ENCODE data around the gene TCEA3.
A peak's percentile ranks its signal among the peaks of the same experiment; 100 is the strongest.
"Not testable (repeated sequence)": the region's sequence is repeated elsewhere in the genome, so short reads cannot be mapped to it uniquely, and the experiment has no call there.

The TCEA3 gene

DNA sequence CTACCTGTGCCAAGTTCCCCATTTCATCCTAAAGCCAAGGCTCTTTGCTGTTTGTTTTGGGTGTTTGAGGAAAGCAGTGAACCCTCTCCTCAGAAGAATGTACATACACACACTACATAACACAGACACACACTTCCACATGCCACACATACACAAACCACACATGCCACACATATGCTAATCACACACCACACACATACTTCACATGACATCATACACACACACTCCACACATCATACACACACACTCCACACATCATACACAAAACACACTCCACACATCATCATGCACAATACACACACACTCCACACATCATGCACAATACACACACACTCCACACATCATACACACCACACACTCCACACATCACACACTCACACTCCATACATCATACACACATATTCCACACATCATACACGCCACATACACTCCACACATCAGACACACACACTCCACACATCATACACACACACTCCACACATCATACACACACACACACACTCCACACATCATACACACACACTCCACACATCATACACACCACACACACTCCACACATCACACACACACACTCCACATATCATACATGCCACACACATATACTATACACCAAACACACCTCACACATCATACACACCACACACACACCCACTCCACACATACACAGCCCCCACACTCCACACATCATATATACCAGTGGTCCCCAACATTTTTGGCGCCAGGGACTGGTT, 32.3 kb downstream of the TCEA3 start:
- DNase-seq (ENCODE audit: low spot score), result no peak

DNA sequence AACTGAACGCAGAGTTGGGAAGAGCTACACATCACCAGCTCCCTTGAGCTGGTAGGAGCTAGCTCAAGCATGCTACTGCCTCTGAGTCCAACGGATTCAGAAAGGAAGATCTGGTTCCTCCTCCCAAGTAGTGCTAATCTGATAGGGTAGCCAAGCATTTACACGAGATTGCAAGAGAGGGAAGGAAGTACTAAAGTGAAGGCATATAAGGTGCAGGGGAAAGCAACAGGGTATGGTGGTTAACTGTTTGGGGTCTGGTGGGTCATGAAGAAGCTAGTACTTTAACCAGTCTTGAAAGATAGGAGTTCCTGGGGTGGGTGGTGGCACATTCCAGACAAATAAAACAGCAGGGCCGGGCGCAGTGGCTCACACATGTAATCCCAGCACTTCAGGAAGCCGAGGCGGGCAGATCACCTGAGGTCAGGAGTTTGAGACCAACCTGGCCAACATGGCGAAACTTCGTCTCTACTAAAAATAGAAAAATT, 34.7 kb downstream of the TCEA3 start:
- DNase-seq (ENCODE audit: low spot score), result no peak

DNA sequence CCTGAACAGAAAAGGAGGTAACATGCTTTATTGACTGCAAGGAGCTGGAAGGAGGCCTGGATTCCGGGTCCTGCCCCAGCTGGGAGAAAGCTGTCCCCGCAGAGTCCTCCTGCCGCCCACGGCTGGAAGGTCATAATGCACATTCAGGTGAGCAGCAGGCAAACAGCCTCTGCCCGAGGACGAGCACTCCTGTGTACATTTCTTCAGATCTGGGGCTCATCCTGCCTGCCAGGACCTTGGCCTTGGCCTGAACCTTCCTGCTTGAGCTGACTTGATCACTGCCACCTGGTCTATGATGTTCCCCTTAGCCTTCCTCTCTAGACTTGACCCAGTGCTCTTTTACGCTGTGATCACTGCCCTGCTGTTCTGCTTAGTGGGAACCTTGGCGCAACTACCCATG, 37.1 kb downstream of the TCEA3 start:
- no peak for DNase-seq (ENCODE audit: low spot score)

DNA sequence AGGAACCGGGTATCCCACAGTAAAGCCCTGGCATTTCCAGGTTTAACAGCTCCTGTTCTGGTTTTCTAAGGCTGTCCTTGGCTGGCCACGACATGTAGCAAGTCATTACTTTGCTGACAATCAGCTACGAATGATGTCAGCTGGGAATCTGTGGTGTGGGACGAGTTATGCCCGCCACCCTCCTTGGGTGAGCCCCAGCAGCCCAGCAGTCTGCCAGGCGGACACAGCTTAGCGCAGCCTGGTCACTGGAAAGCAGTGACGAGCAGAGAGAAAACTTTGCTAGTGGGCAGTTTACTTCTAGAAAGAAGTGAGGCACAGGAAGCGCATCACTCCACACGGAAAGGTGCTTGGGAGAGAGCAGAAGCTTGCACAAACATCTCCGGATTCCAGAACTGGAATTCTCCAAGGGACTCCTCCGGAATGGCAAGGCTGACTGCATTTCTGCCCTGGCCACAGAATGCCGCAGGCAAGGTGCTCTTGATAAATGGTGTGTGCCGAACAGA, 39.4 kb downstream of the TCEA3 start:
- no peak for DNase-seq (ENCODE audit: low spot score)

DNA sequence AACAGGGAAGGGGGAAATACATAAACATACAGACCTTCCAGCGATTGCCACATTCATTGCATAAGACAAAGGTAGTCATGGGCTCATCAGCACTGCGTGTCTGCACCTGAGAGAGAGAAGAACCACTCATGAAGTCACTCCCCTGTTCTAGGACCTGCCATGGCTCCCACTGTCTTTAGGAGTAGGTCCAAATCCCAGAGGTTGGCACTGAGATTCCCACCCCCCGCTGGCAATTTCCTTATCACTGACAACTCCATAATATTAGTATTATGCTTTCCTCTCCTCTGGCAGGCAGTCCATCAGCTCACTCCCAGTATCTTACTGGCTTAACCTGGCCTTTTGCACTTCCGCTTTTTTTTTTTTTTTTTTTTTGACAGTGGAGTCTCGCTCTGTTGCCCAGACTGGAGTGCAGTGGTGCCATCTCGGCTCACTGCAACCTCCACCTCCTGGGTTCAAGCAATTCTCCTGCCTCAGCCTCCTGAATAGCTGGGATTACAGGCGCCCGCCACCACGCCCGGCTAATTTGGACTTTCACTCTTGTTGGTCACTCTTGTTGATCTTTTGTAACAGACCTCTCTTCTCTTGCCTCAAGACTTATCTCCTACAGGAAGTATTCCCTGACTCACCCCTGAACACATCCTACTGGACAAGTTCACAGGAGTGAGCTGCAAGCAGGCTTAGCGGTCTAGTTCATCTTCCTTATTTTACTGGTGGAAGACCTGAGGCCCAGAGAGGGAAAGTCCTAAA, 40.1 kb downstream of the TCEA3 start:
- peak; percentile 68 for DNase-seq (ENCODE audit: low spot score)

DNA sequence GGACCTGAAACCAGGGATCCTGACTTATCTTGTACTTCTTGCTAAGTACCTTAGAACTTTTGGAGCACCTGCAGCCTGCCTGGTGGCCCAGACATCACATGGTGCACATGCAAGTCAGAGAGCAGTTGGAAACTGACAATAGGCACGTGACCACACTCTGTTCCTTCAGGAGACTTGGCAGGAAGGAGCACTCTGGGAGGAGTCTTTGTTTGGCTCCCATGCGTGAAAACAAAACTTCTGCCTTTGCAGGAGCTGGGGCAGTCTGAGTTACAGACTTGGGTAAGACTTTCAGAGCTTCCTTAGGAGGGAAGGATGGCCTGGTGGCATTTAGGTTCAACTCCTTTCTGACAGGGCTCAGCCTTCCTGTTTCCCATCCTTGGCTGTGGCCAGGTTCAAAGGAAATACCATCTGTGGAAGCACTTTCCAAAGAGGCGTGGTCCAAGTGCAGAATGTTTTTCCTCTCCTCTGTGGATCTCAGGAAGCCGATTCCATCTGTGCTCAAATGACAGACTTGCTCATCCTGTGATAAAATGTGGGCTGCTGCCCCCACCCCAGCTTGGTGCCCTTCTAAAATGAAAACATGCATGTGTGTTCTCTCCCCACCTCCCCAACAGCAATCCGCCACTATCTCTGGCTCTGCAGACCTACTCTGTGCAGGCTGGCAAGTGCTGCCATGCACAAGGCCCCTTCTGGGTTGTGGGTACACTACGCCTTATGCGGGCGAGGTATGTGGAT, 40.8 kb downstream of the TCEA3 start:
- DNase-seq (ENCODE audit: low spot score), result no peak

DNA sequence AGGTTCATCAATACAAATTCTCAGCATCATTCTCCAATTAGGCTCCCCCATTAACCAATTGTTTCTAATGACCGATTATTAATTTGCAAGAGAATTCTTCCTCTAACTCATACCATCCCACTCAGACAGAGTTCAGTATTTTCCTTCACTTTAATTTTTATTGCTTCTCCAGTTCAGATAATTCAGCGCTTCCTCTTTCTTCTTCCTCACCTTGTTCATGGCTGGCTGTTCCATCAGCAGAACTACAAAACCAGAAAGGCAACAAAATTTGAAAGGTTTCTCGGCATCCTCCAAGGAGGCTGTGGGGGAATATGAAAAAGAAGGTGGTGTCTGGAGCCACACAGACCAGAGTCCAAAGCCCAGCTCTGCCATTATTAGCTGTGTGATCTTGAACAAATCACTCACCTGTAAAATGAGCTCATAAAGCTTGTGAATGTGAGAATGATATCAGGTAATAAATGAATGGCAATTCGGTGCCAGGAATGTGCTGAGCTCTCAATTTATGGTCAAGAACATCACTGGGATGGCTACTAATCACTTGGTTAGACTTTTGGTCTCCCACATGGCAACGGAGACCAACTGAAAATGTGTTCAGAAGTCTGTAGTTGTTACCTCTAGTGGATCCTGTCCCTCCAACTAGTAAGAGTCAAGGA, 43.2 kb downstream of the TCEA3 start:
- no peak for DNase-seq (ENCODE audit: low spot score)

DNA sequence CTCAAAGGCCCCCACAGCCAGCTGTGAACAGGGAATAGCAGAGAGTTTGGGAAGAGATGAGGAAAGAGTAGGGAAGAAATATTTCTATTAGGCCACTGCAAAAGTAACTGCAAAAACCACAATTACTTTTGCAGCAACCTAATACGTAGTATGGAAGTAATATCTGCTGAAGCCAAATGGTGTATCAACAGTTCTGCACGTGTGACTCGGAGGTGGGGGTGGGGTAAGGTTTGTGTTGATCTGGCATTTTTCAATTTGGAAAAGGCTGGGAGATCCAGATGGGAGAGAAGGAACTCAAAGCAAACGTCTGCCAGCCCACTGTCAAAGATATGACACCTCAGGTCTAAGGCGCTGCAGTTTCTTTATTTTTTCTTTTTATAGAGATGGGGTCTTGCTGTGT, 43.8 kb downstream of the TCEA3 start:
- no peak for DNase-seq (ENCODE audit: low spot score)

DNA sequence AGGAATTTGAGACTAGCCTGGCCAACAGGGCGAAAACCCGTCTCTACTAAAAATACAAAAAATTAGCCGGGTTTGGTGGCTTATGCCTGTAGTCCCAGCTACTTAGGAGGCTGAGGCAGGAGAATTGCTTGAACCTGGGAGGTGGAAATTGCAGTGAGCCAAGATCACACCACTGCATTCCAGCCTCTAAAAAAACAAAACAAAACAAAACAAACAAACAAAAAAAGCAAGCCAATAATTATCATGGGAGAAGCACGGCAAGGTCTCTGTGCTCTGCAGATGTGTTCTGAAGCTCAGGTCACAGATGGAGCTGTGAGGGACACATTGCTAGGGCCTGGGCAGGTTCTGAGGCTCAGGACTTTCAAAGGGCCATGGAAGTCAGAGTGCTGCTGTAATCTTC, 44.3 kb downstream of the TCEA3 start:
- not testable (repeated sequence) for DNase-seq (ENCODE audit: low spot score)

DNA sequence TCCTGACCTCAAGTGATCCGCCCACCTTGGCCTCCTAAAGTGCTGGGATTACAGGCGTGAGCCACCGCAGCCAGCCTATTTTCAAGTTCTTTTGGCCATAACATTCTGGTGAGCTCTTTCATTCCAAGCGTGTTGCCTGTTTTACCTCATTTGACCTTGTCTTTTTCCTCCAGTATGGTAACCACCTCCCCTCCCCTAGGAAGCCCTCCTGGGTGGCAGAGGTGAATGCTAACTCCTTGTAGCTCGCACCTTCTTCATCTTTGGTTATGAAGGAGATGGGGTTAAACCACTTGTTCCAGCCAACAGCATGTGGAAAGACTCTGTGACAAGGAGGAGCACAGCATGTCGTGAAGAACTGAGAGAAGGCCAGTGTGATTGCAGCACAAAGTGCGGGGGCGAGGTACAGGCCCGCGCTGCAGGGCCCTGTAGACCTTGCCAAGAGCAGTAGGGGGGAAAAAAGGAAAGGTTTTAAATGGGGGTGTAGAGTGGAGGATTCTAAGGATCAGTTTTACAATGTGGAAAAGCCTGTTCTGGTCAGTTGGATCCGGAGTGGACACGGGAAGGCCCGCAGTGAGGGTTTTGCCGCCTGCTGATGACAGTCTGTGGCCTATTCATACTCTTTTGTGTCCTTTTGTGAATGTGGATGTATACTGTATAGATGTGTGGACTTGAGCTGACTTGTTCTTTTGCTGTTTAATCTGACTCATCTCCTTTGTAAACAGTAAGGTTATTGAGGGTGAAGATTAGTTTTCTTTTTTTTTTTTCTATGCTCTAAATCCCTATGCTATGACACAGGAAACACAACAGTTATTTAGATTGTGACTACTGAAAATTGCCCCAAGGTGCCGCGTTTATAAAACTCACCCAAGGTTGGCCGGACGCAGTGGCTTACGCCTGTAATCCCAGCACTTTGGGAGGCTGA, 47.4 kb downstream of the TCEA3 start:
- DNase-seq (ENCODE audit: low spot score), result peak; percentile 71

DNA sequence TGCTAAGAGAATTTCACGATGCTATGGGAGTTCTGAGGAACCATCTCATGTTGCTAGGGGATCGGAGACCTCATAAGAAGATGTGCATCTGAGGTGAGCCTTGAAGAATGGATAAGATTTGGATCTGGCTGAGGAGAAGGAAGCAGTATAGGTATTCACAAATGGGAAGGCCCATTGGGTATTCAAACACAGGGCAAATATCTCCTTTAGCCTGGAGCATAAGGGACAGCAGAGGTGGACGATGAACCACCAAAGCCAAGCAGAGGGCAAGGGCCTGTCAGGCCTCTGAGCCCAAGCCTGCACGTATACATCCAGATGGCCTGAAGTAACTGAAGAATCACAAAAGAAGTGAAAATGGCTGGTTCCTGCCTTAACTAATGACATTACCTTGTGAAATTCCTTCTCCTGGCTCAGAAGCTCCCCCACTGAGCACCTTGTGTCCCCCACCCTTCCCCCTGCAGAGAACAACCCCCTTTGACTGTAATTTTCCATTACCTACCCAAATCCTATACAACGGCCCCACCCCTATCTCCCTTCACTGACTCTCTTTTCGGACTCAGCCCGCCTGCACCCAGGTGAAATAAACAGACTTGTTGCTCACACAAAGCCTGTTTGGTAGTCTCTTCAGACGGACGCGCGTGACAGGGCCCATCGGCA, 50.3 kb downstream of the TCEA3 start:
- not testable (repeated sequence) for DNase-seq (ENCODE audit: low spot score)

DNA sequence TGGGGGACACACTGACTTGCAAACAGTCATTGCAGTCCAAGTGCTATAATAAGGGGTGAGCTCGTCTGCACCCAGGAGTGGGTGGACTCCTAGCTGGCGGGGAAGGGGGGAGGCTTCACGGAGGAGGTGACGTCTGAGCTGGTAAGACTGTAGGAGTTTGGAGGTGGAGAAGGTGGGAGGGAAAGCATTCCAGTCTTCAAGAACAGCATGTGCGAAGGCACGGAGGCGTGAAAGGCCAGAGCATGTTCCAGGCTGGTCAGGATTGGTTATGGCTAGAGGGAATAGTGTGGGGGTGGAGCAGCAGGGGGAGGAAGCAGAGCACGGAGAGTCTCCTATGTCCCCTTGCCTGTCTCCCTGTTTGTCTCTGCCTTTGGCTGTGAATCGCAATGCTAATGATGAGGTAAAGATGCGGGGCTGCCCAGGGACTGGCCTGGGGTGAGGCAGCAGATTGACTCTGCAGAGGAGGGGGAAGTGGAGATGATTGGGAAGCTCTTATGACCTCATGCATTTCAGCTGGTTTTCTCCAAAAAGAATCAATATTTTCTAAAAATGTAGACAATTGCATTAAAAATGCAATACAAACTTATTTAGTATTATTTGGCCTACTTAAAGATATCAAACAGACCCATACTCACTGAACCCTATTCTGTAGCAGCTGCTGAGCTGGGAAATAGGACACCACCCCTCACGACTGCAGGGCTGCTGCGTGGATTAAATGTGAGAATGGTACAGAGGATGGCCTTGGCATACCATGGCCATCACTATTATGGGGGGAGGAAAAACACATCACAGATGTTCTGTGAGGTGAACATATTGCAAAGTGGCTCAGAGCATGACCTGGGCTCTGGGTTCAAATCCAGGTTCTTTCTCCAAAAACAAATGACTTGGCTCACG, 52.3 kb downstream of the TCEA3 start:
- DNase-seq (ENCODE audit: low spot score), result no peak

DNA sequence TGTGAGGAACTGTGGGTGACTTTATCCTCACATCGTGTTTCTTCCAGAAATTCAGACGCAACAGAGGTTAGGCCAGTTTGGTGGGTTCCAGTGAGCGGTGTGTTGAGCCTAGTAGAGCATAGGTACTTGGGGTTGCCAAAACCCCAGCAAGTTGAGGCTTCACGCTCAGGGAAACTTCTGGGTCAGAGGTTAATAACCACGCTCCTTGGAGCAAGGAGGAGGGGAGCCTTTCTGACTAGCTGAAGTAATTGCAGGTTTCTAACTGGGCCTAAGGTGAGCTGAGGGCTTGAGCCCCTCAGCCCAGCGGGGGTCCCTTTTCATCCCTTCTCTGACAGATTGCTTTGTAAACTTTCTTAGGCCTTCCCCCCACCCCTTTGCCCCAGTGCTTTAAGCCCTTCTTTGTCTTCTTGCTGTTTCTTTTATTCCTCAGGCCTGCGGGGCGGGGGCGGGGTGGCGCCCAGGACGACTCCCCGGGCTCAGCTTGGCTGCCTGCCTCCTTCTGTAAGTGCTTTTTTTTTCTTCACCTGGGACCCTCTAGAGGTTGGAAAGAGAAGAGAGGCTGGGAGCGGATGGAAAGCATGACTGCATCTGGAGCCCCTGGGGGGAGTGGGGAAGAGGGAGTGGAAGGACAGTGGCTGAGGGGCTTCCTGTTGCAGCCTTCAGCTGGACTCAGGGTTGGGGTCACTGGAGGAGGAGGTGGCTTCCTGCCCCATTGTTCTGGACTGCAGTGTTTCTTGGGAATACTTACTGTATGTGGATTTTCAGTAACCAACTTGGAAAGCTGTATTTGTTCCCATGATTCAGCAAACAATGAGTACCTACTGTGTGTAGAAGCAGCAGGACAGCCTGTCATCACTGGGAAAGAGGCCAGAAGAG, 53.6 kb downstream of the TCEA3 start:
- DNase-seq (ENCODE audit: low spot score), result peak; percentile 55

DNA sequence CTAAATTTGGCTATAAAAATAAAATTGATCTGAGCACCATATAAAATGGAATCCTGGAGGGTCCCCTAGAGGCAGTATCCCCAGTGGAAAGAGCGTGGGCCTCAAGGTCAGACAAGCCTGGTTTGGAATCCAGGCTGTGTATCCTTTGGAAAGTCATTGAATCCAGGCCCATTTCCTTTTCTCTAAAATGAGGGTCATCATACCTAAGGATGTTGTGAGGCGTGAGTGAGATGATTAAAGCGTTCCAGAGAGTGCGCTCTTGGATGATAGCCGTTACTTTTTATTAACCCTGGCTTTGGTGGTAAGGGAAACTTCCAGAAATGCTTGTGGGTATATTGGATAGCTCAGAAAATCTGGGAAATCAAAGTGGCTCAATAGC, 54.2 kb downstream of the TCEA3 start:
- no peak for DNase-seq (ENCODE audit: low spot score)

DNA sequence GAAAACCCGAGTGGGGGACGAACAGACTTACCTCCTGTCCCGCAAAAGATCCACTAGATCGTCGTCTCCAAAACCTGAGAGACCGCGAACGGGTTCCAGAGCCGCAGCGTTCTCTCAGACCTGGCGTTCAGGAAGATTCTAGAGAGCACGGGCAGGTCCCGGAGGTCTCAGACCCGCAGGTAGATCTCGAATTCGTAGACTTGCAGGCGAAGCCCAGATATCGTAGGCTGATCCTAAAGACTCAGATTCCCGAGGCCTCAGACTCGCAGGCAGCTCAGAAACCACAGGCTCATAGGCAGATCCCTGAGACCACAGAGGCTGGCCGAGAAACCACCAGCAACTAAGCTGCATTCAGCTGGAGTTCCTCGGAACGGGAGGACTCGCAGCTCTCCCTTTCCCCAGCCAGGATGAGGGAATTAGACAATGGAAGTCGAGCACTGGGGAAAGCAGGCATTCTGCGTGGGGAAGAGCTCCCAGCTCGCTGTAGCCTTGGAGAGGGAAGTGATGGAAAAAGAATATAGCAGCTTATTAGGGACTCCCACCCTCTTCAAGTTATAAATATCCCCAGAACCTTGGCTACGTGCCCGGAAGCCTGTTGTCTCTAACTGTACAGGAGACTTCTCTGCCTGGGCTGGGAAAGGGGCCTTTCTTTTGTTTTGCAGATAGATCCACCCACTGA, 55.1 kb downstream of the TCEA3 start, which contains the start of gene ZNF436:
Gene ZNF436, minus strand, starts transcription at position 502 of the 679 bp plus-strand sequence. CDS start 1,831 bp downstream, outside the sequence.
- peak; percentile 67 for DNase-seq (ENCODE audit: low spot score)

DNA sequence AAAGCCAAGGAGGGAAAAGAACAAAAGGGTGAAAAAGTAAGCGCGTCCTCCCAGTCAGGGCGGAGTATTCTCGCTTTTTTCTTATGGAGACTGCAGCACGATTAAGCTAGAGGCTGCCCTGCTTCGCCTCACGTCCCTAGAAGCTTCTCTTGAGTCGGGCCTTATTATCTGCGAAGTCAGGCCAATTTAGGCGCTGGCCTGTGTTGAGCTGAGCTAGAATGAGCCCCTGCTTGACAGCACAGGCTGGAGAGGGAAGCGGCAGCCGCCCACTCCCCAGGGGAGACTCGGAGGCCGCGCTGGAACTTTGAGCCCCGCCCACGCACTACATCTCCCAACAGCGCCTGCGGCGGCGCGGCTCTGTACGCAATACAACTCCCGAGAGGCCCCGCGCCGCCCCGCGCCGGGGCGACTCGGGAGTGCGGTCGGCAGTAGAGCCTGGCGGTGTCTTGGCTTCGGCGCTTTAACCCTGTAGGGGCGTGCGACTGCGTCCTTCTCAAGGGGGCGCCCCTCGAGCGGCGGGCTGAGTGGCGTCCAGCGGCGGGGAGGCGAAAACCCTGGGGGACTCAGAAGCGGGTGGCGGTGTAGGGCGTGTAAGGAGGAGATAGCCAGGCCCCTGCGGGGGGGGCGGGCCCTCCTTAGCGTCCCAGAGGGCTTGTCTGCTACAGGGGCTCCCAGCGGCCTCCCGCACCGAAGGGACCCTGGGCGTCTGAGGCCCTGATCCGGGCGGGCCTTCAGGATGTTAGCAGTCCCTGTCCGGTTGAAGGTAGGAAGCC, 55.8 kb downstream of the TCEA3 start:
- DNase-seq (ENCODE audit: low spot score), result peak; percentile 84

All from kidney capillary endothelial cell (primary cell).